Measurements from ENCODE around the gene FOXL3. TPM values are rescaled to one million over a fixed set of nuclear protein-coding genes. Genes with fewer than 3 reads are reported as not detected.

FOXL3 gene
- total and polyA plus RNA-seq, 2 donors from 2014 or later, result not detected

DNA sequence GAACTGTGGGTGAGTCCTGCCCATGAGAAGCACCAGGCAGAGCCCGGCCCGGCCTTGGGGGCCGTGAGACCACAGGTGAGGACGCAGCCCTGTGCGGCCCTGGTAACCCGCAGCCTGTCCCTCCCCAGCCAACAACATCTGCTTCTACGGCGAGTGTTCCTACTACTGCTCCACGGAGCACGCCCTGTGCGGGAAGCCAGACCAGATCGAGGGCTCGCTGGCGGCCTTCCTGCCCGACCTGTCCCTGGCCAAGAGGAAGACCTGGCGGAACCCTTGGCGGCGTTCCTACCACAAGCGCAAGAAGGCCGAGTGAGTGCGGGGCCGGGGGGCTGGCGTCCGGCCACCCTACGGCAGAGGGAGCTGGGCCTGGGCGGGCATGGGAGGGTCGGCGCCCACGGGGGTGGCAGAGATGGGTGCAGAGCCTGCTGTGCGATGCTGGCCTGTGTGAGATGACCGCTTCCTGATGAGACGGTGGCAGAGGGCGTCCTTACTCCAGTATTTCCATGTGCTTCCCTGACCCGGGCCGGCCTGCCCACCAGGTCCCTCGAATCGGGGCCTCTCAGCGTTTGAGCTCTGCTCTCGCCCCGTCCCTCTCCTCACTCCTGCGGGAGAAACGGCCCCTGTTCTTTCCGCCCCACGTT is 34.1 kb upstream of the FOXL3 start:
- no peak for TF ChIP-seq CTCF (IDR thresholded peaks at IDR 0.05; ENCODE audit: borderline replicate concordance, extremely low read depth, insufficient read depth)
- Histone ChIP-seq H3K9me3 (ENCODE audit: control insufficient read depth in 2 of 3, insufficient read depth in 1 of 3, low read length in 3 of 3) (no peaks in the 10 kb centered on the region), H3K27ac (ENCODE audit: low read depth in 2 of 2, low read length in 2 of 2) (no peak overlapping the region), H3K27me3 (ENCODE audit: control insufficient read depth, insufficient read depth, low read length) (no peaks in the 10 kb centered on the region), H3K4me3 (ENCODE audit: low read length in 3 of 3) (no peak overlapping the region), H3K4me1 (ENCODE audit: control insufficient read depth in 2 of 3, insufficient read depth in 2 of 3, low read depth in 1 of 3, low read length in 3 of 3) (peaks cover 0 to 2% (median 0%) of the 10 kb centered on the region in 3 donors), H3K36me3 (ENCODE audit: control insufficient read depth in 2 of 3, insufficient read depth in 3 of 3, low read length in 3 of 3) (peaks cover 0 to 80% (median 16%) of the 10 kb centered on the region in 3 donors), H3K9ac (ENCODE audit: low read length in 3 of 3) (no peak overlapping the region)
- intact Hi-C loops (cut with DNase I), result no loop called here
- FAIRE-seq (no peak), DNase-seq (peak in 1 of 5 donors; percentile 61)

DNA sequence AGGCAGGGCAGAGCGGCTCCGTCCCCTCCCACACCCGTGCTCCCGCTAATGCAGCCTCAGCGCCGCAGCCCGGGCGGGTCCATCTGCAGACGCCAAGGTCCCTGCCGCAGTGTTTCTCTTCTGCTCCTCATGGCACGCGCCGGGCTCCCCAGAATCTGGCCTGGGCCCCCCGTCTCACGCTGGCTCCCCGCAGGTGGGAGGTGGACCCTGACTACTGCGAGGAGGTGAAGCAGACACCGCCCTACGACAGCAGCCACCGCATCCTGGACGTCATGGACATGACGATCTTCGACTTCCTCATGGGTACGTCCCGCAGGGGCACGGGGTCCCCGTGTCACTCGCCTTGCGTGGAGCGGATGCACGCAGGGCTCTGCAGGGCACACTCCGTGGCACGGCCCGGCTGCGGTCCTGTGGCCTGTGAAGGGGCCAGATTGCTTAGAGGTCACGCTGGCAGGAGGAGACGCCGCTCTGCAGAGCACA is 33.5 kb upstream of the FOXL3 start:
- Histone ChIP-seq H3K9me3 (ENCODE audit: control insufficient read depth in 2 of 3, insufficient read depth in 1 of 3, low read length in 3 of 3) (no peaks in the 10 kb centered on the region), H3K27ac (ENCODE audit: low read depth in 2 of 2, low read length in 2 of 2) (no peak overlapping the region), H3K9ac (ENCODE audit: low read length in 3 of 3) (no peak overlapping the region), H3K27me3 (ENCODE audit: control insufficient read depth, insufficient read depth, low read length) (no peaks in the 10 kb centered on the region), H3K4me1 (ENCODE audit: control insufficient read depth in 2 of 3, insufficient read depth in 2 of 3, low read depth in 1 of 3, low read length in 3 of 3) (peaks cover 0 to 2% (median 0%) of the 10 kb centered on the region in 3 donors), H3K4me3 (ENCODE audit: low read length in 3 of 3) (no peak overlapping the region), H3K36me3 (ENCODE audit: control insufficient read depth in 2 of 3, insufficient read depth in 3 of 3, low read length in 3 of 3) (peaks cover 0 to 78% (median 13%) of the 10 kb centered on the region in 3 donors)
- intact Hi-C loops (cut with DNase I), result no loop called here
- no peak for TF ChIP-seq CTCF (IDR thresholded peaks at IDR 0.05; ENCODE audit: borderline replicate concordance, extremely low read depth, insufficient read depth)
- DNase-seq (peak in 1 of 5 donors; percentile 70), FAIRE-seq (no peak)

- FAIRE-seq (no peak), DNase-seq (peak in 1 of 5 donors; percentile 25)
- no peak overlapping the region for H3K4me3 ChIP-seq (ENCODE audit: low read length in 3 of 3)
- H3K4me1 ChIP-seq (ENCODE audit: control insufficient read depth in 2 of 3, insufficient read depth in 2 of 3, low read depth in 1 of 3, low read length in 3 of 3), result peaks cover 0 to 2% (median 0%) of the 10 kb centered on the region in 3 donors
- no peak overlapping the region for H3K9ac ChIP-seq (ENCODE audit: low read length in 3 of 3)
- intact Hi-C loops (cut with DNase I), result no loop called here
- H3K36me3 ChIP-seq (ENCODE audit: control insufficient read depth in 2 of 3, insufficient read depth in 3 of 3, low read length in 3 of 3), result peaks cover 0 to 71% (median 12%) of the 10 kb centered on the region in 3 donors
- no peak for TF ChIP-seq CTCF (IDR thresholded peaks at IDR 0.05; ENCODE audit: borderline replicate concordance, extremely low read depth, insufficient read depth)
- H3K27me3 ChIP-seq (ENCODE audit: control insufficient read depth, insufficient read depth, low read length), result no peaks in the 10 kb centered on the region
- peaks cover 0 to 2% (median 0%) of the 10 kb centered on the region in 3 donors for H3K9me3 ChIP-seq (ENCODE audit: control insufficient read depth in 2 of 3, insufficient read depth in 1 of 3, low read length in 3 of 3)
- no peak overlapping the region for H3K27ac ChIP-seq (ENCODE audit: low read depth in 2 of 2, low read length in 2 of 2)
Observed at GRCh38 chr7:256981-257646, 32.9 kb upstream of the FOXL3 start.

All from kidney (tissue), 14 donors.